ENCODE data around the gene RUNX2. TPM values are rescaled to one million over a fixed set of nuclear protein-coding genes. Genes with fewer than 3 reads are reported as not detected.

RUNX2 gene
- total RNA-seq, 1 donor from 2014 or later, result 0.09 TPM

DNA sequence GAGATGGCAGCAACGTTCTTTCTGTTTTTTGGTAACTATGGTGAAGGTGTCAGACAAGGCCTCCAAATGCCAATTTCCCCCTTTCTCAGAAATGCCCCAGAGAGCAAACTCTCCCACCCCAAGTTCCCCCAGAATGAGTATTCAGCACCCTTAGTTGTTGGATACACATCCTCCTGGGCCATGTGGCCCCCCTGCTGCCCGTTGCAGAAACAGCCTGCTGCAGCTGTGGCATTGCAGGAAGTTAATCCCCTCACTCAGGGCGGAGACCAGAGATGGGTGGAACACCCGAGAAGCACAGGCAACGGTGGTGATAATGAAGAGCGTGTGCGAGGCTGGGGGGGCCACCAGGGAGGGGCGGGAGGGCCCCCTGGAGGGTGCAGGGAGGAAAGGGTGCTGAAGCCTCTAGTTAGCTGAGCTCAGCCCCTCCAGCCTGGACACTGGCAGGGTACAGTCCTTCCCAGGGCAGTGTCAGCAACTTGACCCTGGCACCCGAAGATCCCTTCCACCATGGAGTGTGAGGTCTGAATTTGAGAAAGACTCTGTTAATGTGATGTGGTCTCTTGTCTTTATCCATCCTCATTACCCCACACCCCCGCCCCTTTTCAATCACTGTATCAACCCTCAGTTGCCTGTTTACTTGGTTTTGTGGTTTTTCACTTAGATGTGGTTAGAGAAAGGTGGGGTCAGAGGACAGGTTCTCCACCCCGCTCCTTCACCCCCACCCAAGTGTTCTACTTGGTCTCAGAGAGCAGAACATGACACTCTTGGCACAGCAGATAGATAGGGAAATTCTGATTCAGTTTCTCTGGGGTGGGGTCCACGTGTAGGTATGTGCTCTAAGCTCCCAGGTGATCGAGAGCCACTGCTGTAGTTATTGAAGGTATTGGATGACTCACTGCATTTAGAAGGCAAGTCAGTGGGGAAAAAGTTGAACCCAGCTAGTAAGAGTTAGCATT, 258.4 kb downstream of the RUNX2 start:
- Histone ChIP-seq H3K4me2 (no peak overlapping the region), H2AFZ (replicated peaks) (no peak overlapping the region), H3K79me2 (ENCODE audit: low read depth) (no peaks in the 10 kb centered on the region), H3F3A (ENCODE audit: low read depth) (no peaks in the 10 kb centered on the region), H4K20me1 (ENCODE audit: low read depth) (no peaks in the 10 kb centered on the region), H3K4me1 (no peaks in the 10 kb centered on the region), H3K4me3 (no peak overlapping the region), H3K9ac (no peak overlapping the region), H3K36me3 (no peaks in the 10 kb centered on the region), H3K27ac (no peak overlapping the region), H3K9me3 (ENCODE audit: low read depth) (peaks cover 3% of the 10 kb centered on the region), H3K27me3 (no peaks in the 10 kb centered on the region)
- Mint-ChIP-seq H3K27ac (no peak overlapping the region), H3K27me3 (ENCODE audit: insufficient read depth, low read depth) (no peaks in the 10 kb centered on the region), H3K4me3 (no peak overlapping the region), H3K4me1 (peaks cover 6% of the 10 kb centered on the region), H3K9me3 (no peaks in the 10 kb centered on the region), H3K36me3 (no peaks in the 10 kb centered on the region)
- TF ChIP-seq, protein P1, sequence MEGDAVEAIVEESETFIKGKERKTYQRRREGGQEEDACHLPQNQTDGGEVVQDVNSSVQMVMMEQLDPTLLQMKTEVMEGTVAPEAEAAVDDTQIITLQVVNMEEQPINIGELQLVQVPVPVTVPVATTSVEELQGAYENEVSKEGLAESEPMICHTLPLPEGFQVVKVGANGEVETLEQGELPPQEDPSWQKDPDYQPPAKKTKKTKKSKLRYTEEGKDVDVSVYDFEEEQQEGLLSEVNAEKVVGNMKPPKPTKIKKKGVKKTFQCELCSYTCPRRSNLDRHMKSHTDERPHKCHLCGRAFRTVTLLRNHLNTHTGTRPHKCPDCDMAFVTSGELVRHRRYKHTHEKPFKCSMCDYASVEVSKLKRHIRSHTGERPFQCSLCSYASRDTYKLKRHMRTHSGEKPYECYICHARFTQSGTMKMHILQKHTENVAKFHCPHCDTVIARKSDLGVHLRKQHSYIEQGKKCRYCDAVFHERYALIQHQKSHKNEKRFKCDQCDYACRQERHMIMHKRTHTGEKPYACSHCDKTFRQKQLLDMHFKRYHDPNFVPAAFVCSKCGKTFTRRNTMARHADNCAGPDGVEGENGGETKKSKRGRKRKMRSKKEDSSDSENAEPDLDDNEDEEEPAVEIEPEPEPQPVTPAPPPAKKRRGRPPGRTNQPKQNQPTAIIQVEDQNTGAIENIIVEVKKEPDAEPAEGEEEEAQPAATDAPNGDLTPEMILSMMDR (IDR thresholded peaks at IDR 0.05), result no peak
- DNase-seq (ENCODE audit: low spot score), result peak; percentile 11

DNA sequence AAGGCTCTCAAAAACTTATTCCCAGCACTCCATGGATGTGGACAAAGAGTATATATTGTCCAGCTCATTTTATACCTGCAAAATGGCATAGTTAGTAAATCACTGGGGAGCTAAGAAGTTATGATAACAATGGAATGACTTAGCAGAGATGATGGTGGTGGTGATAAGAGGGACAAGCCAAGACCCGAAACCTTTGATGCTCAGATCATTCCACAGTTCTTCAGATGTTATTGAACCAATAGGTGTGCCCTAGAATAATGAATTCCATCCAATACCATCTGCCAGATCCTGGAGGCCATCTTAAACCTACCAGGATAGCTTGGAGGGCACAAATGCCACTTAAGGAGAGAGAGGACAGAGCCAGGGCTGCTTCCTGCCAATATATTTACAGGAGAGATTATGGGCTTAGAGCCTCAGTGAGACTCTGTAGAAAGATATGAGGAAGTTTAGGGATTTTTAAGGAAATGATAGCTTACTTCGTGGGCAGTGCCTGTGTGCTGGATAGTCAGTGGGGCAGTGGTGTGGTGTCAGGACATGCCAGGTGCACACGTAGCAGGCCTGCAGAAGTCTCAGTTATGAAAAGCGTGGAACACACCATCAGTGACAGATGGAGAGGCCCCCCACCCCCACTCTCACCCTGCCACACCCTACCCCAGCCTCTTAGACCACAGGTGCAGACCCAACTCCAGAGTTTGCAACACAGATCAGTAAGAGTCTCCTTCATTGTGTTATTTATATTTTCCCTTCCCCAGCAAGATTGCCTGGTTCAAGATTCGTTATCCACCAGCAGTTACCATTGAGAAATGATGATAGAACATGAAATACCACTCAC, 259.3 kb downstream of the RUNX2 start:
- Mint-ChIP-seq H3K27ac (no peak overlapping the region), H3K9me3 (no peaks in the 10 kb centered on the region), H3K27me3 (ENCODE audit: insufficient read depth, low read depth) (no peaks in the 10 kb centered on the region), H3K4me3 (no peak overlapping the region), H3K36me3 (no peaks in the 10 kb centered on the region), H3K4me1 (peaks cover 6% of the 10 kb centered on the region)
- Histone ChIP-seq H3K9me3 (ENCODE audit: low read depth) (no peaks in the 10 kb centered on the region), H3K9ac (no peak overlapping the region), H3K79me2 (ENCODE audit: low read depth) (no peaks in the 10 kb centered on the region), H3K4me3 (no peak overlapping the region), H3K36me3 (no peaks in the 10 kb centered on the region), H3K27ac (no peak overlapping the region), H3K4me2 (no peak overlapping the region), H2AFZ (replicated peaks) (no peak overlapping the region), H3F3A (ENCODE audit: low read depth) (no peaks in the 10 kb centered on the region), H4K20me1 (ENCODE audit: low read depth) (no peaks in the 10 kb centered on the region), H3K27me3 (no peaks in the 10 kb centered on the region), H3K4me1 (no peaks in the 10 kb centered on the region)
- no peak for TF ChIP-seq EZH2 (IDR thresholded peaks at IDR 0.05)
- TF ChIP-seq, protein P1 (IDR thresholded peaks at IDR 0.05), result no peak
- no peak for TF ChIP-seq EZH2phosphoT487 (IDR thresholded peaks at IDR 0.05)
- DNase-seq (ENCODE audit: low spot score), result no peak

DNA sequence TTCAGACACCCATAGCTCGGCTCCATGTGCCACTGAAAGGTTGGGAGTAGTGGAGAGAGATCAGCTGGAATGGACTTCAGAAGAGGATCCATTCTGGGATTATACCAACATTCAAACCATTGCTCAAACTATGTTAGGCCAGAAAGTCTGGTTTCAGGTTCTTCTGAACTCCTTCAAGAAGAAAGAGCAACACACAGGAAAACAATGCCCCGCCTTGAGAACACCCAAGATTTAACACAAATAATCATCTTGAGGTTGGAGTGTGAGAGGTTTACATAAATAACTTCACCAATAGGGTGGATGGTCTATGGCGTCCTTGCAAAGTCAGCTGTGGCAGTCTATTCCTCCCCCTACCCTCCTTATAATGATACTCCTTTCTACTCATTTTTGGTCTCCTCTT, 261.2 kb downstream of the RUNX2 start:
- Histone ChIP-seq H3K4me2 (no peak overlapping the region), H3K4me1 (no peaks in the 10 kb centered on the region), H2AFZ (replicated peaks) (no peak overlapping the region), H3K9ac (no peak overlapping the region), H3K27ac (no peak overlapping the region), H3K36me3 (no peaks in the 10 kb centered on the region), H3K27me3 (no peaks in the 10 kb centered on the region), H3F3A (ENCODE audit: low read depth) (no peaks in the 10 kb centered on the region), H4K20me1 (ENCODE audit: low read depth) (no peaks in the 10 kb centered on the region), H3K9me3 (ENCODE audit: low read depth) (no peaks in the 10 kb centered on the region), H3K79me2 (ENCODE audit: low read depth) (no peaks in the 10 kb centered on the region), H3K4me3 (no peak overlapping the region)
- no peaks in the 10 kb centered on the region for H3K36me3 Mint-ChIP-seq
- H3K4me3 Mint-ChIP-seq, result no peak overlapping the region
- H3K4me1 Mint-ChIP-seq, result peaks cover 6% of the 10 kb centered on the region
- TF ChIP-seq, protein P1 (IDR thresholded peaks at IDR 0.05), result no peak
- no peaks in the 10 kb centered on the region for H3K27me3 Mint-ChIP-seq (ENCODE audit: insufficient read depth, low read depth)
- H3K9me3 Mint-ChIP-seq, result no peaks in the 10 kb centered on the region
- H3K27ac Mint-ChIP-seq, result no peak overlapping the region
- DNase-seq (ENCODE audit: low spot score), result no peak
